ENCODE results near the gene NAA10.

NAA10 gene

DNA sequence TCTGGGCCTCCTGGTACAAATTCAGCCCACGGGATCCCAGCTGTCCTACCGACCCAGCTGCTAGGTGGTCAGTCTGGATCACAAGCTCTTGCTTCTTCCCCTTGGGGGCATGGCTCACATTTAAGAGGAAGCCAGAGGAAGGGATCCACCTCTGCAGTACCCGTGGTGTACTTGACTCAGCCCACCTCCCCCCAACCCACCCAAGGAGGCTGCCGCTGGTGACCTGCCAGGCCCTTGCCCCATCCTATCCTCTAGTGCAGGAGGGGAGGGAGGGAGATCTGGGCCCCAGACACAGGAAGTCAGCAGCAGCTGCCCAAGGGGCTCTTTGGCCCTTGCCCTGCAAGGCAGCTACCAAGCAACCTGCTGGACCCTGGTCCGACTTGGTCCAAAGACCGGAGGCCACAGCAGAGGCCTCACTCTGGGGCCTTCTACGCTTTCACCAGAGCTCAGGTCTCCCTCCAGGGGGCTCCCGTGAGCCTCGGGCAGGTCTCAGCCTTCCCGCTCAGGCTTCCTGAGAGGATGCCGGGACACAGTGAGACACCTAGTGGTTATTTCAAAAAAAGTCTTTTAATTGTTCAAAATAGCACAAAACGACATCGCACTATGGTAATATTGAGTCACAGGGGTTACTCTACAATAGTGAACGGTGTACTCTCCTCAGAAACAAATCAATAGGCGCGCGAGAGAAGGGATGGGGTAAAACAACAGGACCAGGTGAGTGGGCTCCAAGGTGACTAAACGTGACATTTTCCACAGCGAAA is 12.4 kb upstream of the NAA10 start:
- DNase-seq = peak; percentile 12

- DNase-seq = no peak
Observed at GRCh38 chrX:153945956-153946943, 11.4 kb upstream of the NAA10 start.

GRCh38 chrX:153944800-153945150 is 9.9 kb upstream of the NAA10 start:
- DNase-seq = no peak

- DNase-seq = no peak
Observed at GRCh38 chrX:153944140-153944799, 9.4 kb upstream of the NAA10 start, which contains the start of gene RENBP. RENBP (minus strand) TSS chrX:153944643; CDS start chrX:153944610, 33 bp downstream.

DNA sequence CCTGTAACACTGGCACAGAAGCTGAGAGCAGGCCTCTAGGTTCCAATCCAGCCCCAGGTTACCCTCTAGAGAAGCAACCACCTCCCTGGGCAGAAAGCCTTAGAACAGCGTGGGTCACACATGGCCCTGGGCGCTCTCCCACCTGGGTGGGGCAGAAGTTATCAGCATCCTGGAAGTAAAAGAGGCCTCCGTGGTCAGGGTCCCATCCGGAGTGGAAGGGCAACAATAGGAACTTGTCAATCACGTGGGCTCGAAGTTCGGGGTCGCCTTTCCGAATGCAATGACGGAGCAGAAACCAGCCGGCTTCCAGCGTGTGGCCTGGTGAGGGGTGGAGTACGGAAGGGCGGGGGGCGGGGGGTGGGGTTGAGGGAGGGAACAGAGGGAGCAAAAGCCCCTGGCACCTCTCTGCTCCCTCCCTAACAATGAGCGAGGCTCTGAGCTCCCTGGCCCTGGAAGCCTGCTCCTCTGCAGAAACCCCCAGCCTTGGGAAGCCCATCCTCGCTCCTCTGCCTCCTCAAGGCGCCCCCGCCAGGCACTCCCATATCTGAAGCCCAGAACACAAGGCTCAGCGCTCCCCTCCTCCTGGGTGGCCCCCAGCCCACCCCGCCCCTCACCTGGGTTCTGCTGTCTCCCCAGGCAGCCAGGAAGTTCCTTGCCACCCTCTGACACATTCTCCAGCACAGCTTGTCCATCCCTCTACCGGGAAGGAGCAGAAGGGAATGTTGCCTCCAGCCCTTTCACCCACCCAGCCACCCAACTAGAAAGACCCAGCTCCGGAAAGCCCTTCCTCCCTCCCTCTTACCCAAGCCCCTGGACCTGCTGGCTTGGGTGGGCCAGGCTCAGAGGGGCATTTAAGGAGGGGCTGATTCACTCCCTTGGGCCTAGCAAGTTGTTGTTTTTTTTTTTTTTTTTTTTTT is 6.8 kb upstream of the NAA10 start:
- DNase-seq = no peak

DNA sequence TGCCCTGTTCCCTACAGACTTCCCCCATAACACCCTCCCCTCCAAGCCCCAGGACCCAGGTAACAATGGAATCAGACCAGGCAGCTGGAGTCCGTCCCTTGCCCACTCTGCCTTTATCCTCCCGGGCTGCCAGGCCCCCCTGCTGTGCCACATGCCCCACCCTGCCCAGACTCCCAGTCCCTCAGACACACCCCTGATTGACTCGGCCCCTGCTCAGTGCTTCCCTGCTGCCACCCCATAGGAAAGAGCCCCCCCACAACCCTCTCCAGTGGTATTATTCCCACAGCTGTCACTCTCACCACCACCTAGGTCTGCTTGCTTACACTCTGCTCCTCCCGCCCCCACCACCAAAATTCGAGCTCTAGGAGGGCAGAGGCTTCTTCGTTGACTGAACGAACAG is 4.7 kb upstream of the NAA10 start:
- DNase-seq = no peak

- no peak for DNase-seq
Observed at GRCh38 chrX:153938226-153938786, 3.5 kb upstream of the NAA10 start.

DNA sequence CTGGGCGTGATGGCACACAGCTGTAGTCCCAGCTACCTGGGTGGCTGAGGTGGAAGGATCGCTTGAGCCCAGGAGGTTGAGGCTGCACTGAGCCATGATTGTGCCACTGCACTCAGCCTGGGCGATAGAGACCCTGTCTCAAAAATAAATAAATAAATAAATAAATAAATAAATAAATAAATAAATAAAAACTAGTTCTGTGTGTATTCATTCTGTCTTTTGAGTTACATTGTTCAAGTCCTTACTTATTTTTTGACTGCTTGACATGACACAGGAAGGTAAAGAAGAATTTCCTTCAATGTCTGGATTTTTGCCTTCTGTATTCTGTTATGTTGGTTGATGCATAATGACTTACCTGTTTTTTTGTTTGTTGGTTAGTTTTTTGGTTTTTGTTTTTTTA is 2.2 kb upstream of the NAA10 start:
- no peak for DNase-seq

DNA sequence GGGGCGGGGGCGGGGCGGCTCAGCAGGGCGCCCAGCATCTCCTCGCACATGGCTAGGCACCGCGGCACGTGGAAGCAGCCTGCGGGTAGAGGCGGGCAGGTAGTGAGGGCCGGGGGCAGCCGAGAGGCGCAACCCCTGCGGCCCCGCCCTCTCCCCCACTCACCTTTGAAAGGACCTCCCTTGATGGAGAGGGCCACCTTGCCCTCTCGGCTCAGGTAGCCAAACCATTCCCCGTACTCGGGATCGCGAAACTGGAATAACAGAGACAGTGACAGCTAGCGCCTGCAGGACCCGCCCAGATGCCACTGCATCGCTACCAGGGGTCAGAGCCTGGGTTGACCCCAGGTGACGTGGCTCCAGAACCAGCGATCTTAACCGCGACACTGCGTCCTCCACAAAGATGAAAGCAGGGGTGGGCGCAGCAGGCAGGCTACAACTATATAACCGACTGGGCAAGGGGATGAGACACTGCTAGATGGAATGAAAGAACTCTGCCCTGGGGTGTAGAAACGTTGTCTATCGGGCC is 552 bp upstream of the NAA10 start:
- no peak for DNase-seq

GRCh38 chrX:153934148-153934761 is 582 bp downstream of the NAA10 start:
- DNase-seq = no peak

GRCh38 chrX:153933748-153934147 is 1.1 kb downstream of the NAA10 start:
- DNase-seq = no peak

- DNase-seq = no peak
Observed at GRCh38 chrX:153932220-153932915, 2.5 kb downstream of the NAA10 start.

GRCh38 chrX:153931748-153932147 is 3.1 kb downstream of the NAA10 start:
- no peak for DNase-seq

DNA sequence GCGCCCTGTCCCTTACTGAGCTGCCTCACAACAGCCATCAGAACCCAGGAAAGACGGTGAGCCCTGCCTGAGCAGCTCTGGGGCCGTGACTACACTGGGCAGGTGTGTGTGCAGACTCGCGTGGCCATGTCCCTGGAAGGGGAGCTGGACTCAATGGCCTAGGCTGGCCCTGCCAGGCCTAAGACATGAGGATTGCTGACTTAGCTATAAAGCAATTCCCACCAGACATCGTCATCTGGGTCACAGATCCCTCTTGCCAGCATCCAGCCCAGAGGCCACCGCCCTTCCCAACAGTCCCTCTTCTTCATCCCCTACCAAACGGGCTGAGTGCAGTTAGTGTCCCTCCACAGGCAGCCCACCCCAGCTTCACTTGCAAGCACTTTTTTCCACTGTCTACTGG is 3.7 kb downstream of the NAA10 start:
- DNase-seq = no peak

GRCh38 chrX:153930011-153930910 is 4.6 kb downstream of the NAA10 start:
- DNase-seq = no peak

DNA sequence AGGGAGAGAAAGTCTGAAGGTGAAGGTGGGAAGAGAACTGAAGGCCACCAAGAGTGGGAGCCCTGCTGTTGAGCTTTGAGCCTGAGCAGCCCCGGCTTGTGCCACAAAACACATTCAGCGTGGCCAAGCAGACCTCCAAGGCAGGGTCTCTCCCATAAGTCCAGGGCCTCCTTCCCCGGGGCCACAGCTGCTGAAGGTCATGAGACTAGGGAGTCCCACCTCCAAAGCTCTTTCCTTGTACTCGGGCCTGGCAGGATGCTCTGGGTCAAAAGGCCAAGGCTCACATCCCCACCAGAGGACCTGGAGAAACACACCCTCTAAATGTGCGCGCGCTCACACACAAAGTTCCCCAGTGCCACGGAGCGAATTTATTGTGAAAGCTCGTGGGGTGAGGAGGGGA is 5.3 kb downstream of the NAA10 start:
- no peak for DNase-seq

DNA sequence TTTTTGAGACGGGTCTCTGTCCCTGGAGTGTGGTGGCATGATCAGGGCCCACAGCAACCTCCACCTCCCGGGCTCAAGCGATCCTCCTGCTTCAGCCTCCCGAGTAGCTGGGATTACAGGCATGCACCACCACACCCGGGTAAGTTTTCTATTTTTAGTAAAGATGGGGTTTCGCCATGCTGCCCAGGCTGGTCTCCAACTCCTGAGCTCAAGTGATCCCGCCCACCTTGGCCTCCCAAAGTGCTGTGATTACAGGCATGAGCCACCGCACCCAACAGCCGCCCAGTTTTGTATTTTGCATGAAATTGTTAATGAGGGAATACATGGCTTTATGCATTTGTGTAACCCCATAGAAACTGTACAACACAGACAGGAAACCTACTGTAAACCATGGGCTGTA is 6.0 kb downstream of the NAA10 start:
- no peak for DNase-seq

DNA sequence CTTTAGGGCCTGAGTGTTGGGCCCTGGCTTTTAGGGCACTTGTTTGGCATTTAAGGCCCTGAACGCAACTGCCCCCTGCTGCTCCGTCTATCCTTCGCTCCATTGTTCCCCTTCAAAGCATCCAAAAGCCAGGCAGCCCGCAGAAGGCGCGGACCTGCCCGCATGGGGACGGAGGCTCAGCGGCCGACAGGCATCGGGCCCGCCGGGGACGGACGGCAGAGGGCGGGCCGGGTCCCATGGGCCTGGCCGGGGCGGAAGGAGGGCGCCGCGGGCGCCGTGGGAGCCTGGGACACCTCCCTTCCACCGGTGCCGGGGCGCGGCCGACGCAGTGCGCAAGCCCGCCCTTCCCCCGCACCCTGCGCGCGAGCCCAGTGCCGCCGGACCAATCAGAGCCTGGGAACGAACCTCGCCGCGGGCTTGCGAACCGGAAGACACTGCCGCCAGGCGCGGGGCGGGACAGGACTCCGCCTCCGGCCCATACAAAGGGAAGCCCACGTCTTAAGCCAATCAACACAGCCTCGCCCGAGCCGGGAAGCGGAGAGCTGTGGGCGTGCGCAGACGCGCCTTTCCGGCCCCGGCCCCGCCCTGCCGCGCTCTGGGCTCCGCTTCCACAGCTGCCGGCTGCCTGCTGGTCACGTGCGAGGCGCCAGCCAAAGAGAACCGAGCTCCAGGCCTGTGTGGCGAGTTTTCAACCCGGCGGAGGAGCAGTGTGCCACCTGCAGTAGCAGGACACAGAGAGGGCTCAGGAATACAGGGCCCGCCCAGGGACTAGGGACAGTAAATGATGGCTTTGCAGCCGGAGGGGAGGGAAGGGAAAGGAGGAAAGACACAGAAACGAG is 6.7 kb downstream of the NAA10 start:
- DNase-seq = peak; percentile 83

GRCh38 chrX:153927672-153927921 is 7.2 kb downstream of the NAA10 start:
- no peak for DNase-seq

All from DMS79 treated with DMSO at 0.1 percent for 48 hours (cell line).